Activated effector memory CD4-positive, alpha-beta T cell treated with anti-CD3 and anti-CD28 coated beads, Interleukin-2, amount 50 U/mL, for 16 hours (primary cell): ENCODE data around the gene TCFL5.
"Not testable (repeated sequence)": the region's sequence is repeated elsewhere in the genome, so short reads cannot be mapped to it uniquely, and the experiment has no call there.

Source experiments
- DNase-seq: peaks from one replicate; pipeline ENCODE4 v3.0.0-alpha.2; 2020

Gene TCFL5

GRCh38 chr20:62852841-62853240 lies 8.8 kb downstream of the TCFL5 start:
- no peak for DNase-seq

- no peak for DNase-seq
These were observed 9.4 kb downstream of the TCFL5 start for GRCh38 chr20:62852196-62852595.

GRCh38 chr20:62850333-62850974 lies 11.2 kb downstream of the TCFL5 start:
- DNase-seq: no peak

GRCh38 chr20:62849431-62849830 lies 12.2 kb downstream of the TCFL5 start:
- DNase-seq: no peak

GRCh38 chr20:62848917-62849316 lies 12.7 kb downstream of the TCFL5 start:
- DNase-seq: not testable (repeated sequence)

- no peak for DNase-seq
These were observed 15.3 kb downstream of the TCFL5 start for GRCh38 chr20:62846166-62846890.

- no peak for DNase-seq
These were observed 16.0 kb downstream of the TCFL5 start for GRCh38 chr20:62845416-62846160.

- DNase-seq: no peak
These were observed 17.4 kb downstream of the TCFL5 start for GRCh38 chr20:62844182-62844581.

- DNase-seq: no peak
These were observed 18.0 kb downstream of the TCFL5 start for GRCh38 chr20:62843656-62844055.

GRCh38 chr20:62841705-62842212 lies 19.9 kb downstream of the TCFL5 start:
- no peak for DNase-seq

GRCh38 chr20:62840244-62841197 lies 21.1 kb downstream of the TCFL5 start:
- DNase-seq: no peak

GRCh38 chr20:62839816-62840215 lies 21.8 kb downstream of the TCFL5 start:
- DNase-seq: no peak

GRCh38 chr20:62839261-62839660 lies 22.4 kb downstream of the TCFL5 start:
- no peak for DNase-seq

- DNase-seq: no peak
These were observed 23.3 kb downstream of the TCFL5 start for GRCh38 chr20:62838128-62838891.

GRCh38 chr20:62837790-62838127 lies 23.9 kb downstream of the TCFL5 start:
- DNase-seq: no peak

GRCh38 chr20:62836967-62837490 lies 24.6 kb downstream of the TCFL5 start:
- no peak for DNase-seq

- DNase-seq: no peak
These were observed 25.4 kb downstream of the TCFL5 start for GRCh38 chr20:62835931-62836861.

GRCh38 chr20:62834967-62835730 lies 26.5 kb downstream of the TCFL5 start:
- no peak for DNase-seq

GRCh38 chr20:62832951-62833391 lies 28.7 kb downstream of the TCFL5 start:
- DNase-seq: no peak
